Prostate gland (tissue), 2 donors: Measurements from ENCODE around the gene STOML1.

Source experiments
- POLR2A ChIP-seq: fragments of 450-650 bp; IDR thresholded peaks from one replicate; pipeline ENCODE4 v1.6.1; 2016; ENCODE audit warnings: antibody characterized with exemption, mild to moderate bottlenecking
- TF ChIP-seq, protein P1 (sequence below), 4 experiments: fragments of 200-600 bp in 2 of 4; fragments of 450-650 bp in 2 of 4; sonication (generic) in 2 of 4; IDR thresholded peaks; 1 replicate in 3 of 4; 2 replicates in 1 of 4; pipeline ENCODE4 v1.5.1; 2016 to 2019; ENCODE audit warnings: antibody characterized with exemption in 4 of 4, mild to moderate bottlenecking in 2 of 4, moderate library complexity in 2 of 4

GRCh38 chr15:73937726-73938125, 54.4 kb downstream of the STOML1 start:
- no peak for TF ChIP-seq POLR2A
- TF ChIP-seq, protein P1, sequence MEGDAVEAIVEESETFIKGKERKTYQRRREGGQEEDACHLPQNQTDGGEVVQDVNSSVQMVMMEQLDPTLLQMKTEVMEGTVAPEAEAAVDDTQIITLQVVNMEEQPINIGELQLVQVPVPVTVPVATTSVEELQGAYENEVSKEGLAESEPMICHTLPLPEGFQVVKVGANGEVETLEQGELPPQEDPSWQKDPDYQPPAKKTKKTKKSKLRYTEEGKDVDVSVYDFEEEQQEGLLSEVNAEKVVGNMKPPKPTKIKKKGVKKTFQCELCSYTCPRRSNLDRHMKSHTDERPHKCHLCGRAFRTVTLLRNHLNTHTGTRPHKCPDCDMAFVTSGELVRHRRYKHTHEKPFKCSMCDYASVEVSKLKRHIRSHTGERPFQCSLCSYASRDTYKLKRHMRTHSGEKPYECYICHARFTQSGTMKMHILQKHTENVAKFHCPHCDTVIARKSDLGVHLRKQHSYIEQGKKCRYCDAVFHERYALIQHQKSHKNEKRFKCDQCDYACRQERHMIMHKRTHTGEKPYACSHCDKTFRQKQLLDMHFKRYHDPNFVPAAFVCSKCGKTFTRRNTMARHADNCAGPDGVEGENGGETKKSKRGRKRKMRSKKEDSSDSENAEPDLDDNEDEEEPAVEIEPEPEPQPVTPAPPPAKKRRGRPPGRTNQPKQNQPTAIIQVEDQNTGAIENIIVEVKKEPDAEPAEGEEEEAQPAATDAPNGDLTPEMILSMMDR (IDR thresholded peaks at IDR 0.05) = no peak
